Epithelial cell of proximal tubule (primary cell): ENCODE results near the gene SYNCRIP. TPM values are rescaled to one million over a fixed set of nuclear protein-coding genes. Genes with fewer than 3 reads are reported as not detected.

Experiments used
- DNase-seq: peaks from one replicate; pipeline ENCODE4 v3.0.0-alpha.2; 2011; ENCODE audit warnings: low read depth
- H3K4me3 ChIP-seq: 2 replicates; pipeline ENCODE4 v1.5.1; 2011; ENCODE audit warnings: low read depth, mild to moderate bottlenecking, low read length
- CTCF ChIP-seq: conservative IDR thresholded peaks from 2 replicates; pipeline ENCODE4 v1.5.1; 2012; ENCODE audit warnings: low read depth, mild to moderate bottlenecking, low read length
- total RNA-seq: library from RNA; depleted of rRNA; stranded (reverse); fragments of >200 nt; gene quantifications from 2 replicates; pipeline ENCODE4 v1.2.3, GENCODE V29; 2015

The SYNCRIP gene
- total RNA-seq, 1 donor from 2014 or later: 59.3 TPM

DNA sequence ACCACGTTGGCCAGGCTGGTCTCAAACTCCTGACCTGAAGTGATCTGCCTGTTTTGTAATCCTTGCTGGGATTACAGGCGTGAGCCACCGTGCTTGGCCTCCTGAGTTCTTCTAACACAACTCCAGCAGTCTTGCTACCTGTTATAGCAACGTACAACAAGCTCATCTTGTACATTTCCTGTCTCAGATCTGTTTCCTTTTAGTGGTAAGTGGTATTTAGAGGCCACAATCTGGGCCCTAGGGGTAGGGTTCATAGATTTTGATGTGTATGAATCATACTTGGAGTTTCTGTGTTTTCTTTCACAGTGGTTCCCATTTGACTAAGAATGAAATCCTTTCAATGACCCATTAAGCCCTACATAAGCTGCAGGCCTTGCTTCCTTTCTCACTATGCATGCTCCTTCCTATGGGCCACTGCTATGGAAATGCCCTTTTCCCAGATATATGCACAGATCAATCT, 27.1 kb upstream of the SYNCRIP start:
- TF ChIP-seq CTCF: no peak
- no peak for DNase-seq
- no peak overlapping the region for H3K4me3 ChIP-seq

DNA sequence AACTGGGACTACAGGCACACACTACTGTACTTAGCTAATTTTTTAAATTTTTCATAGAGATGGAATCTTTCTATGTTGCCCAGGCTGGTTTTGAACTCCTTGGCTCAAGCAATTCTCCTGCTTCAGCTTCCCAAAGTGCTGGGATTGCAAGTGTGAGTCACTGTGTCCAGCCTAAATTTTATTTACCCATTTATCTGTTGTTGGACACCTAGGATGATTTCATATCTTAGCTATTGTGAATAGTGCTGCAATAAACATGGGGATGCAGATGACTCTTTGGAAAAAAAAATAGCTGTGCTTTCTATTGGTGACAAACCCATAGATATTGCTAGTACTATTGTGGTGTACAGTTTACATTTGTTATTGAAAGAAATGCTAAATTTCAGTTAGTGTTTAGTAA, 19.6 kb upstream of the SYNCRIP start:
- H3K4me3 ChIP-seq: no peak overlapping the region
- no peak for DNase-seq
- no peak for TF ChIP-seq CTCF

DNA sequence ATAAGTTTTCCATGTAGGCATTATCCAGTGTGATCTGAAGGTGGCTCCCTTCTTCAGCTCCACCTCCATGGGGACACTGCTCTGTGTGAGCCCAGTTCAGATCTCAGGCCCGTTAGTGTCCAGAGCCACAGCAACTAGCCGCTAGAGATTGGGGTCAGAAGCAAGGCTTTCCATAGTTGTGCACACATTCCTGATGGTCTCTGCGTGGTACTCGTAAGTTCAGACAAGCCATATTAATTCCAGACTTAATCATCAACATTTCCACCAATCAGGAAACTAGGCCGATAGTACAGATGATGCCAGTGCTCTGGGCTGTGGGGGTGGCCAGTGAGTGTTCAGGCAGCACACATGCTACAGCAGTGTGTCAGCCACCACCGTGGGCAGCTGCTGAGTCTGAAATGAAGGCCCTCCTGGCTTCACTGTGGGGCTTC, 17.5 kb upstream of the SYNCRIP start:
- H3K4me3 ChIP-seq: no peak overlapping the region
- no peak for DNase-seq
- peak; percentile 17 for TF ChIP-seq CTCF

GRCh38 chr6:85650606-85651005, 7.9 kb upstream of the SYNCRIP start:
- no peak overlapping the region for H3K4me3 ChIP-seq
- DNase-seq: no peak
- TF ChIP-seq CTCF: no peak

- no peak for TF ChIP-seq CTCF
- H3K4me3 ChIP-seq: peak overlapping the region; percentile 65
- no peak for DNase-seq
These were observed 1.6 kb upstream of the SYNCRIP start for GRCh38 chr6:85644279-85644762.

- peak overlapping the region; percentile 65 for H3K4me3 ChIP-seq
- DNase-seq: peak; percentile 92
- TF ChIP-seq CTCF: no peak
These were observed 1.0 kb upstream of the SYNCRIP start for GRCh38 chr6:85643537-85644278.
